Endothelial cell of umbilical vein (primary cell): ENCODE results near the gene FCN1.

Source experiments
- CTCF ChIP-seq, 2 donors: IDR thresholded peaks; 1 replicate in 1 of 2; 2 replicates in 1 of 2; pipeline ENCODE4 v1.5.1; 2011; ENCODE audit warnings: low read length in 2 of 2, mild to moderate bottlenecking in 2 of 2, moderate library complexity in 2 of 2, control low read depth in 1 of 2, inconsistent platforms in 1 of 2, low read depth in 1 of 2; ENCODE audit not compliant: insufficient read depth in 1 of 2; ENCODE audit errors: extremely low read depth in 1 of 2
- EZH2 ChIP-seq: IDR thresholded peaks from 2 replicates; pipeline ENCODE4 v1.6.1; 2012; ENCODE audit warnings: borderline replicate concordance, low read depth, mild to moderate bottlenecking, moderate library complexity, low read length, inconsistent platforms; ENCODE audit not compliant: severe bottlenecking

DNA sequence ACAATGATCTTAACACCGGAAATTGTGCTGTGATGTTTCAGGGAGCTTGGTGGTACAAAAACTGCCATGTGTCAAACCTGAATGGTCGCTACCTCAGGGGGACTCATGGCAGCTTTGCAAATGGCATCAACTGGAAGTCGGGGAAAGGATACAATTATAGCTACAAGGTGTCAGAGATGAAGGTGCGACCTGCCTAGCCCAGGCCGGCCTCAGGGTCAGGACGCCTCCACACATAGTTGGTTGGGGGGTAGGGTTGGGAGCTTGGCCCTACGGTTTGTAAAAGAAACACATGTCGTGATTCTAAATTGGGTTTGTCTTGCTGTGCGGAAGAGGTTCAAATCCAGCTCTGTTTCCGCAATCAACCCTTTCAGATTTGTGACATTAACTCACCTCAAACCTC lies 30.5 kb downstream of the FCN1 start:
- no peak for TF ChIP-seq CTCF (IDR thresholded peaks at IDR 0.05; ENCODE audit: extremely low read depth in 1 of 2, insufficient read depth in 1 of 2, low read depth in 1 of 2, low read length in 2 of 2)
- no peak for TF ChIP-seq EZH2
